Loucy (cell line): ENCODE results near the gene HDGFL2.

Experiments used
- CTCF ChIP-seq: fragments of 200-600 bp; sonication (generic); conservative IDR thresholded peaks from 2 replicates; pipeline ENCODE4 v1.5.1; 2014; ENCODE audit warnings: mild to moderate bottlenecking, antibody characterized with exemption, low read length
- EZH2phosphoT487 ChIP-seq: fragments of 200-600 bp; IDR thresholded peaks from 2 replicates; pipeline ENCODE4 v1.6.1; 2018; ENCODE audit warnings: antibody characterized with exemption, mild to moderate bottlenecking, moderate library complexity, borderline replicate concordance

- TF ChIP-seq CTCF, result no peak
- no peak for TF ChIP-seq EZH2phosphoT487
Observed at GRCh38 chr19:4457654-4458395, 14.3 kb upstream of the HDGFL2 start, which contains the start of gene UBXN6.
